Common myeloid progenitor, CD34-positive (primary cell): Measurements from ENCODE around the gene MAPKBP1.

Experiments used
- CTCF ChIA-PET: fragments of 350-600 bp; sonication (Branson Sonifier 250); formaldehyde crosslinking; loops from one replicate; lab custom pipeline; 2021; ENCODE audit warnings: antibody characterized with exemption; lab: Charles Lee
- POLR2A ChIA-PET: fragments of 350-600 bp; sonication (Branson Sonifier 250); formaldehyde crosslinking; loops from one replicate; lab custom pipeline; 2021; ENCODE audit warnings: antibody characterized with exemption; lab: Charles Lee
- DNase-seq, 3 donors: peaks; one replicate each; pipeline versions ENCODE4 v3.0.0 to v3.0.0-alpha.2; 2013
- H3K27ac ChIP-seq, 2 experiments: 1 replicate in 1 of 2; 2 replicates in 1 of 2; pipeline ENCODE4 v1.7.0; 2013; ENCODE audit warnings: inconsistent platforms in 2 of 2, low read length in 2 of 2, mild to moderate bottlenecking in 2 of 2, low read depth in 1 of 2, moderate library complexity in 1 of 2; ENCODE audit not compliant: severe bottlenecking in 2 of 2, insufficient read depth in 1 of 2, poor library complexity in 1 of 2
- H3K27me3 ChIP-seq, 5 experiments: replicated peaks in 2 of 5; 1 replicate in 3 of 5; 2 replicates in 2 of 5; pipeline versions ENCODE4 v1.6.1 to v1.7.0; 2013; ENCODE audit warnings: low read length in 4 of 5, mild to moderate bottlenecking in 2 of 5, moderate library complexity in 2 of 5, inconsistent platforms in 1 of 5; ENCODE audit not compliant: insufficient read depth in 5 of 5, control insufficient read depth in 4 of 5
- H3K36me3 ChIP-seq, 4 experiments: 1 replicate in 2 of 4; 2 replicates in 2 of 4; pipeline versions ENCODE4 v1.6.1 to v1.7.0; 2013; ENCODE audit warnings: low read length in 3 of 4, control low read depth in 1 of 4, mild to moderate bottlenecking in 1 of 4; ENCODE audit not compliant: control insufficient read depth in 4 of 4, insufficient read depth in 4 of 4
- H3K4me1 ChIP-seq, 4 experiments: 1 replicate in 3 of 4; 2 replicates in 1 of 4; pipeline versions ENCODE4 v1.6.1 to v1.7.1; 2013; ENCODE audit warnings: low read length in 3 of 4, mild to moderate bottlenecking in 3 of 4, control low read depth in 1 of 4, inconsistent platforms in 1 of 4, moderate library complexity in 1 of 4; ENCODE audit not compliant: control insufficient read depth in 4 of 4, insufficient read depth in 4 of 4; ENCODE audit errors: control extremely low read depth in 1 of 4
- H3K4me3 ChIP-seq, 7 experiments: 1 replicate in 4 of 7; 2 replicates in 3 of 7; pipeline versions ENCODE4 v1.5.1 to v1.7.0; 2013; ENCODE audit warnings: mild to moderate bottlenecking in 7 of 7, low read length in 6 of 7, moderate library complexity in 6 of 7, inconsistent platforms in 2 of 7, low read depth in 2 of 7, control low read depth in 1 of 7; ENCODE audit not compliant: insufficient read depth in 4 of 7, control insufficient read depth in 1 of 7; ENCODE audit errors: extremely low read depth in 1 of 7
- H3K9me3 ChIP-seq, 5 experiments: 1 replicate in 4 of 5; 2 replicates in 1 of 5; pipeline versions ENCODE4 v1.6.1 to v1.7.1; 2013; ENCODE audit warnings: low read length in 4 of 5, mild to moderate bottlenecking in 2 of 5, inconsistent platforms in 1 of 5, low read depth in 1 of 5, moderate library complexity in 1 of 5; ENCODE audit not compliant: control insufficient read depth in 4 of 5, insufficient read depth in 2 of 5; ENCODE audit errors: control extremely low read depth in 1 of 5
- WGBS: methylation state at CpG from one replicate; pipeline ENCODE4 v1.1.5; 2013; ENCODE audit not compliant: insufficient coverage; 5-methylcytosine and 5-hydroxymethylcytosine counted together

Gene MAPKBP1

GRCh38 chr15:41874736-41875135 lies 100.5 kb downstream of the MAPKBP1 start:
- CTCF ChIA-PET = interaction anchor here (1.5 kb wide), 1 partner anchor 18 kb away, joined by 4 read pairs; no protein-coding TSS in a partner anchor
- Histone ChIP-seq H3K27ac (no peak overlapping the region), H3K4me1 (no peaks in the 10 kb centered on the region), H3K36me3 (no peaks in the 10 kb centered on the region), H3K27me3 (no peaks in the 10 kb centered on the region), H3K9me3 (no peaks in the 10 kb centered on the region), H3K4me3 (no peak overlapping the region)
- WGBS = 97% methylated on average over 12 of the region's 12 CpGs
- DNase-seq = no peak
- POLR2A ChIA-PET = interaction anchor here (0.5 to 0.6 kb wide), 2 partner anchors 44 to 64 kb away, joined by 3 to 6 read pairs; no protein-coding TSS in a partner anchor

GRCh38 chr15:41876007-41876406 lies 101.7 kb downstream of the MAPKBP1 start:
- H3K4me3 ChIP-seq = no peak overlapping the region
- 84% methylated on average over 9 of the region's 13 CpGs for WGBS

GRCh38 chr15:41876689-41877088 lies 102.4 kb downstream of the MAPKBP1 start:
- POLR2A ChIA-PET = no interaction called here
- no peak overlapping the region for H3K4me3 ChIP-seq
- WGBS = 95% methylated on average over 6 of the region's 12 CpGs
- H3K4me1 ChIP-seq = peaks cover 0 to 3% (median 0%) of the 10 kb centered on the region in 4 experiments
- H3K27me3 ChIP-seq = peaks cover 0 to 16% (median 10%) of the 10 kb centered on the region in 5 experiments
- no peaks in the 10 kb centered on the region for H3K9me3 ChIP-seq
- DNase-seq = no peak
- no peaks in the 10 kb centered on the region for H3K36me3 ChIP-seq
- H3K27ac ChIP-seq = no peak overlapping the region
- CTCF ChIA-PET = interaction anchor here (0.8 to 1.6 kb wide), 4 partner anchors 10 to 25 kb away, joined by 3 to 5 read pairs (median 4); no protein-coding TSS in a partner anchor

More at GRCh38 chr15:41876007-41876406, 101.7 kb downstream of the MAPKBP1 start:
- DNase-seq = no peak
- Histone ChIP-seq H3K27me3 (peaks cover 0 to 9% (median 4%) of the 10 kb centered on the region in 5 experiments), H3K27ac (no peak overlapping the region), H3K9me3 (no peaks in the 10 kb centered on the region), H3K4me1 (no peaks in the 10 kb centered on the region), H3K36me3 (no peaks in the 10 kb centered on the region)
- CTCF ChIA-PET = interaction anchor here (1.6 kb wide), 1 partner anchor 11 kb away, joined by 5 read pairs; no protein-coding TSS in a partner anchor
- POLR2A ChIA-PET = no interaction called here
